ENCODE results near the gene ZNRD2. TPM values are rescaled to one million over a fixed set of nuclear protein-coding genes. Genes with fewer than 3 reads are reported as not detected.
A peak's percentile ranks its signal among the peaks of the same experiment; 100 is the strongest.

ZNRD2 gene
- total RNA-seq, 2 experiments from 2014 or later = 54.3 to 54.7 TPM

DNA sequence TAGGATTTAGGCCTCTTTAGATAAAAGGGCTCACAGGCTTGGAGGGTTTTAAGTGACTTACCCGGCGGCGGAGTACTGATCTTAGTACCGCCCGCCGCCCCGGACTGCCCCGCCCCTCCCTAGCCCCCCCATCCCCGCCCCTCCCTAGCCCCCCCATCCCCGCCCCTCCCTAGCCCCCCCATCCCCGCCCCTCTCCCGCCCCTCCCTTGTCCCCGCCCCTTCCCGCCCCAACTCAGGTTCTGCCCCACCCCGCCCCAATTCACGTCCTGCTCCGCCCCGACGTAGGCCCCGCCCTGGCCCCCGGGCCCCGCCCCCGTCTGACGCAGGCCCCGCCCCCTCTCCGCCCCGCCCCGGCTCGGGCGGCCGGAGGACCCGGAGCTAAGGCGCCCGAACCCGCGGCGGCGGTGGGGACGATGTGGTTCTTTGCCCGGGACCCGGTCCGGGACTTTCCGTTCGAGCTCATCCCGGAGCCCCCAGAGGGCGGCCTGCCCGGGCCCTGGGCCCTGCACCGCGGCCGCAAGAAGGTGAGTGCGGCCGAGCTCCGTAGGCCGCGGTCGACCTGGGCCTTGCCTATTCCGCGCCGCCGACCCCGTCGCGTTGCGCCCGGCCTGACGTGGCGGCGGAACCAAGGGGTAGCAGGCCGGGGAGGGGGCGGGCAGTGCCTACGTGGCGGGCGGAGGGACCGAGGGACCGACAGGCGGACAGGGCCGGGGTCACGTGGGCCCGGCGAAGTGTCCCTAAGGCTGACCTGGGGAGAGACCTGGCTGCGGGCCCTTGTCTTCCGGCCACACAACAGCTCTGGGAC, 45.3 kb upstream of the ZNRD2 start, which contains the start of gene SCYL1:
SCYL1 (plus strand) TSS at position 343 of the 805 bp plus-strand sequence; CDS start at position 414, 71 bp downstream.
- intact Hi-C loops (cut with micrococcal nuclease) = no loop called here
- Mint-ChIP-seq H3K4me1 (ENCODE audit: low read depth) (peaks cover 61% of the 10 kb centered on the region), H3K27ac (peak within 1 kb of the TSS; percentile 94), H3K27me3 (no peaks in the 10 kb centered on the region), H3K4me3 (peak within 1 kb of the TSS; percentile 93), H3K9me3 (no peaks in the 10 kb centered on the region), H3K36me3 (ENCODE audit: low read depth) (peaks cover 24% of the 10 kb centered on the region)
- ChIA-PET POLR2A (interaction anchor here (0.7 to 4.0 kb wide), 16 partner anchors 12 to 153 kb away, joined by 3 to 42 read pairs (median 4); partner anchors contain the start of genes MALAT1, MAP3K11, NEAT1 and PCNX3), CTCF (interaction anchor here (0.6 to 2.5 kb wide), 7 partner anchors 13 to 210 kb away, joined by 3 to 16 read pairs (median 7); partner anchors contain the start of genes CDC42EP2 and FAM89B)
- ATAC-seq (peak; percentile 93), DNase-seq (peak; percentile 79)
- no peak for TF ChIP-seq CTCF (IDR thresholded peaks at IDR 0.05)

DNA sequence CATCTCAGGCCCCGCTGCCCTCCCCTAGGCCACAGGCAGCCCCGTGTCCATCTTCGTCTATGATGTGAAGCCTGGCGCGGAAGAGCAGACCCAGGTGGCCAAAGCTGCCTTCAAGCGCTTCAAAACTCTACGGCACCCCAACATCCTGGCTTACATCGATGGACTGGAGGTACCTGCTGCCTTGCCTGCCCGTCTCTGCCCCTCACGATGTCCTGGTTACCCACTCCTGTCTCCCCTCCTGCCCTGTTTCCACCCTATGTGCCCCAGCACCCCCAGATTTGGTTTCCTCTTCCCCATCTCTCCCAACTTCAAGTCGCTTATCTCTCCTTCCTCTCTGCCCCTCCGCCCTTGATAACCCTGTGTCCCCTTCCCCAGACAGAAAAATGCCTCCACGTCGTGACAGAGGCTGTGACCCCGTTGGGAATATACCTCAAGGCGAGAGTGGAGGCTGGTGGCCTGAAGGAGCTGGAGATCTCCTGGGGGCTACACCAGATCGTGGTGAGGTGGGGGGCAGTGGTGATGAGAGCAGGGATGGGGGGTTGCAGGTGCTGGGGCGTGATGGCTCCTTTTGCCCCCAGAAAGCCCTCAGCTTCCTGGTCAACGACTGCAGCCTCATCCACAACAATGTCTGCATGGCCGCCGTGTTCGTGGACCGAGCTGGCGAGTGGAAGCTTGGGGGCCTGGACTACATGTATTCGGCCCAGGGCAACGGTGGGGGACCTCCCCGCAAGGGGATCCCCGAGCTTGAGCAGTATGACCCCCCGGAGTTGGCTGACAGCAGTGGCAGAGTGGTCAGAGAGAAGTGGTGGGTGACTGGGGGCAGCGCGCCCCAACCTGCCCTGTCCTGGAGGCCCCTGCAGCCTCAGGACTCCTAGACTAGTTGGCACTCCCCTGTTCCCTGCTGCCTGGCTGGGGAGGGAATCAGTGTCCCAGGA, 44.5 kb upstream of the ZNRD2 start:
- DNase-seq (no peak), ATAC-seq (peak; percentile 2)
- CTCF ChIA-PET = interaction anchor here (1.0 to 2.5 kb wide), 9 partner anchors 12 to 118 kb away, joined by 3 to 16 read pairs (median 7); partner anchors contain the start of gene FAM89B
- POLR2A ChIA-PET = interaction anchor here (0.9 to 4.0 kb wide), 14 partner anchors 10 to 154 kb away, joined by 3 to 42 read pairs (median 4); partner anchors contain the start of genes MALAT1, MAP3K11, NEAT1 and PCNX3
- H3K9me3 Mint-ChIP-seq = no peaks in the 10 kb centered on the region
- peak overlapping the region; percentile 76 for H3K27ac Mint-ChIP-seq
- no peaks in the 10 kb centered on the region for H3K27me3 Mint-ChIP-seq
- H3K4me3 Mint-ChIP-seq = peak overlapping the region; percentile 93
- TF ChIP-seq CTCF (IDR thresholded peaks at IDR 0.05) = no peak
- intact Hi-C loops (cut with micrococcal nuclease) = no loop called here
- peaks cover 65% of the 10 kb centered on the region for H3K4me1 Mint-ChIP-seq (ENCODE audit: low read depth)
- H3K36me3 Mint-ChIP-seq (ENCODE audit: low read depth) = peaks cover 29% of the 10 kb centered on the region

DNA sequence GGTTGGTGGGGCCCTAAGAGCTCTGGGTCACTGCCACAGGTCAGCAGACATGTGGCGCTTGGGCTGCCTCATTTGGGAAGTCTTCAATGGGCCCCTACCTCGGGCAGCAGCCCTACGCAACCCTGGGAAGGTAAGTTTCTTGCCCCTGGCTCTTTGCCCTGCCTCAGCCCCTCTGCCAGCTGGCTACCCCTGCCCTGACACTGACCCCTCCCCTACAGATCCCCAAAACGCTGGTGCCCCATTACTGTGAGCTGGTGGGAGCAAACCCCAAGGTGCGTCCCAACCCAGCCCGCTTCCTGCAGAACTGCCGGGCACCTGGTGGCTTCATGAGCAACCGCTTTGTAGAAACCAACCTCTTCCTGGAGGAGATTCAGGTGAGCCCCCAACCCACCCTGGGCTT, 43.5 kb upstream of the ZNRD2 start:
- Mint-ChIP-seq H3K36me3 (ENCODE audit: low read depth) (peaks cover 37% of the 10 kb centered on the region), H3K27ac (no peak overlapping the region)

GRCh38 chr11:65528819-65529350, 41.4 kb upstream of the ZNRD2 start:
- H3K27me3 Mint-ChIP-seq = no peaks in the 10 kb centered on the region
- ATAC-seq = no peak
- peak overlapping the region; percentile 36 for H3K27ac Mint-ChIP-seq
- H3K9me3 Mint-ChIP-seq = no peaks in the 10 kb centered on the region
- peaks cover 43% of the 10 kb centered on the region for H3K36me3 Mint-ChIP-seq (ENCODE audit: low read depth)
- TF ChIP-seq CTCF (IDR thresholded peaks at IDR 0.05) = no peak
- peaks cover 41% of the 10 kb centered on the region for H3K4me1 Mint-ChIP-seq (ENCODE audit: low read depth)
- intact Hi-C loops (cut with micrococcal nuclease) = no loop called here
- no peak overlapping the region for H3K4me3 Mint-ChIP-seq
- no peak for DNase-seq
- POLR2A ChIA-PET = interaction anchor here (0.9 to 1.2 kb wide), 5 partner anchors 8 to 109 kb away, joined by 3 to 5 read pairs (median 3); partner anchors contain the start of gene SIPA1
- CTCF ChIA-PET = interaction anchor here (1.0 to 5.6 kb wide), 4 partner anchors 12 to 65 kb away, joined by 3 to 47 read pairs (median 4); partner anchors contain the start of gene EHBP1L1

More for the DNA sequence above, 43.5 kb upstream of the ZNRD2 start:
- DNase-seq (no peak), ATAC-seq (no peak)
- Mint-ChIP-seq H3K9me3 (no peaks in the 10 kb centered on the region), H3K27me3 (no peaks in the 10 kb centered on the region), H3K4me3 (peak overlapping the region; percentile 93), H3K4me1 (ENCODE audit: low read depth) (peaks cover 63% of the 10 kb centered on the region)
- TF ChIP-seq CTCF (IDR thresholded peaks at IDR 0.05) = no peak
- intact Hi-C loops (cut with micrococcal nuclease) = no loop called here
- ChIA-PET CTCF (interaction anchor here (1.2 to 2.4 kb wide), 5 partner anchors 9 to 119 kb away, joined by 3 to 13 read pairs (median 3); no protein-coding TSS in a partner anchor), POLR2A (interaction anchor here (1.0 to 4.0 kb wide), 8 partner anchors 10 to 155 kb away, joined by 3 to 42 read pairs (median 6); partner anchors contain the start of genes MALAT1, MAP3K11 and PCNX3)

Measured in activated CD8-positive, alpha-beta T cell treated with anti-CD3 and anti-CD28 coated beads for 36 hours (primary cell).